ENCODE results near the gene UPK1A. TPM values are rescaled to one million over a fixed set of nuclear protein-coding genes. Genes with fewer than 3 reads are reported as not detected.

The UPK1A gene
- total and polyA plus RNA-seq, 2 of the 8 experiments (the other 6 are each of a cell fraction or from before 2014, with no cell fraction given) = 0.56 to 9.9 TPM

DNA sequence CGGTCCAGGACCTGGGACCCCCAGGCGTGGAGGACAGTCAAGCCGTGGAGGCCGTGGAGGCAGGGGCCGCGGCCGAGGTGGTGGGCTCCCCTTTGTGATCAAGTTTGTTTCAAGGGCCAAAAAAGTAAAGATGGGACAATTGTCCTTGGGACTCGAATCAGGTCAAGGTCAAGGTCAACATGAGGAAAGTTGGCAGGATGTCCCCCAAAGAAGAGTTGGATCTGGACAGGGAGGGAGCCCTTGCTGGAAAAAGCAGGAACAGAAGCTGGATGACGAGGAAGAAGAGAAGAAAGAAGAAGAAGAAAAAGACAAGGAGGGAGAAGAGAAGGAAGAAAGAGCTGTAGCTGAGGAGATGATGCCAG lies 53.8 kb downstream of the UPK1A start:
- Histone ChIP-seq H3K14ac (ENCODE audit: insufficient read length) (no peak overlapping the region), H3K79me2 (ENCODE audit: control insufficient read depth in 1 of 2, insufficient read depth in 2 of 2, low read length in 2 of 2) (peaks cover 0 to 20% of the 10 kb centered on the region in 2 experiments; a peak in 3 of 4 replicates), H3K18ac (ENCODE audit: extremely low read depth, low read length) (no peak overlapping the region), H3K9me3 (ENCODE audit: insufficient read depth in 2 of 2, low read depth in 1 of 2, low read length in 1 of 2) (no peaks in the 10 kb centered on the region), H2BK20ac (ENCODE audit: low read length) (no peak overlapping the region), H2BK5ac (ENCODE audit: low read depth, low read length) (no peak overlapping the region), H3K27me3 (replicated peaks in 1 of 4; ENCODE audit: control insufficient read depth in 3 of 4, extremely low read depth in 1 of 4, insufficient read depth in 3 of 4, low read length in 3 of 4) (no peaks in the 10 kb centered on the region), H3K4me3 (ENCODE audit: extremely low read depth in 1 of 4, insufficient read depth in 2 of 4, low read depth in 3 of 4, low read length in 4 of 4) (no peak overlapping the region), H3K4me1 (replicated peaks in 1 of 4; ENCODE audit: control insufficient read depth in 3 of 4, insufficient read depth in 4 of 4, low read length in 3 of 4) (peaks cover 0 to 16% (median 10%) of the 10 kb centered on the region in 4 experiments; a peak in 6 of 7 replicates), H4K20me1 (replicated peaks in 1 of 2; ENCODE audit: control insufficient read depth in 1 of 2, insufficient read depth in 2 of 2, low read length in 2 of 2) (peaks cover 7 to 9% of the 10 kb centered on the region in 2 experiments), H3K56ac (replicated peaks; ENCODE audit: insufficient read length, low read depth, low read length) (no peak overlapping the region), H2BK15ac (ENCODE audit: low read length) (no peak overlapping the region), H2AFZ (ENCODE audit: low read length) (no peak overlapping the region), H3K79me1 (ENCODE audit: low read depth, low read length) (peaks cover 8% of the 10 kb centered on the region), H3K23ac (ENCODE audit: insufficient read length) (no peak overlapping the region), H3K4me2 (ENCODE audit: insufficient read depth in 1 of 2, low read depth in 2 of 2, low read length in 2 of 2) (no peak overlapping the region), H3K23me2 (ENCODE audit: low read depth, low read length) (peaks cover 13% of the 10 kb centered on the region), H3K27ac (ENCODE audit: low read depth, low read length) (no peak overlapping the region), H4K91ac (replicated peaks; ENCODE audit: insufficient read length, low read length) (no peak overlapping the region), H2BK120ac (replicated peaks; ENCODE audit: low read depth, low read length) (no peak overlapping the region), H2BK12ac (ENCODE audit: low read depth, low read length) (no peak overlapping the region), H3K4ac (replicated peaks; ENCODE audit: insufficient read length, low read depth, low read length) (no peak overlapping the region), H4K8ac (ENCODE audit: extremely low read depth, insufficient read depth, low read length) (no peak overlapping the region), H3K9ac (replicated peaks in 1 of 4; ENCODE audit: extremely low read depth in 1 of 4, low read depth in 3 of 4, low read length in 3 of 4) (no peak overlapping the region), H4K5ac (ENCODE audit: insufficient read length, low read depth, low read length) (no peak overlapping the region), H3K36me3 (ENCODE audit: control insufficient read depth in 2 of 4, insufficient read depth in 4 of 4, low read length in 3 of 4) (peaks cover 19 to 42% (median 27%) of the 10 kb centered on the region in 4 experiments), H2AK5ac (ENCODE audit: low read depth, low read length) (no peak overlapping the region)
- TF ChIP-seq GABPA (IDR thresholded peaks at IDR 0.05; ENCODE audit: borderline replicate concordance, insufficient read depth, low read length) (no peak), CBX8 (IDR thresholded peaks at IDR 0.05; ENCODE audit: borderline replicate concordance, low read depth, low read length) (no peak), CEBPB (IDR thresholded peaks at IDR 0.05; ENCODE audit: low read depth, low read length) (no peak), SP4 (IDR thresholded peaks at IDR 0.05; ENCODE audit: low read length) (no peak), TAF7 (optimal IDR thresholded peaks at IDR 0.05; ENCODE audit: borderline replicate concordance, low read depth, low read length) (no peak)
- no peak for FAIRE-seq
- POLR2A ChIA-PET (ENCODE audit: partially characterized antibody) = interaction anchor here (1.6 to 5.0 kb wide), 2 partner anchors 17 to 26 kb away, joined by 3 to 54 read pairs; partner anchors contain the start of genes PSENEN and U2AF1L4
- CTCF ChIA-PET (ENCODE audit: partially characterized antibody) = interaction anchor here (0.7 to 11.8 kb wide), 4 partner anchors 18 to 252 kb away, joined by 3 to 80 read pairs (median 4); partner anchors contain the start of gene IGFLR1
- WGBS, 2 experiments (ENCODE audit: extremely low coverage in 1 of 2, insufficient coverage in 1 of 2, insufficient read length in 1 of 2, insufficient replicate concordance in 2 of 2, low coverage in 1 of 2, low lambda C conversion rate in 2 of 2, missing lambda C conversion rate in 1 of 2) = 93% methylated on average over 9 of the region's 9 CpGs; no CpG with 5 or more reads in 1 of the 2 experiments
- DNase-seq (ENCODE audit: low read depth in 1 of 2, low spot score in 2 of 2) = no peak

All from H1 (cell line).